ENCODE data around the gene NR3C2.
A peak's percentile ranks its signal among the peaks of the same experiment; 100 is the strongest.
"Not testable (repeated sequence)": the region's sequence is repeated elsewhere in the genome, so short reads cannot be mapped to it uniquely, and the experiment has no call there.

The NR3C2 gene

GRCh38 chr4:148364525-148364924 lies 77.7 kb downstream of the NR3C2 start:
- DNase-seq, result no peak

- DNase-seq, result no peak
Observed at GRCh38 chr4:148359769-148360168, 82.4 kb downstream of the NR3C2 start.

DNA sequence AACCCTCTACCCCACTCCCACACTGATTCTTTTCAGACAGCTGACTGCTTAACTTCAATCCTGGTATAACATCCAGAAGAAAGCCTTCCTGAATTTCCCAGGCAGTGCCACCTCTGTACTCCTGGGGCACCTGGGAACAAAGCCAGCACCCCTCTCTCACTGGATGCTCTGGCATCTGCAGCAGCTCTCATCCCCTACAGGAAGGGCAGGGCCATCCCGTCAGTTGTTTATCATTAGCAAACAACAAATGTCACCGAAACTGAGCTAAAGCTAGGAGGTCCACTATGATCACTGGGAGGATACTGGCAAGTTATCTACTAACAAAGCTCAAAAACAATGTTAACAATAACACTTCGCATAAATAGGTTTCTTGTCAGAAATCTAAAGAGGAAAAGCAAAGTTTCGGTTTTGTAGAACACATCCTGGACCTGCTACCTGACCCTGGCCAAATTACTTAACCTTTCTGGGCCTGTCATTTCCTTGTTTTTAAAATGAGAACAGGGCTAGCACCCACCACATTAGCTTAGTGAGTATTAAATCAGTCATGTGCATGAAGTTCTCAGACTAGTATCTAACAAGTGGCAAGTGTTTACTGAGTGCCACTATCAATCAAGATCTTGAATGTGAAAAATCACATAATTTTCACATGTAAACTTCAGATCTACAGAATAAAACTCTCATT lies 86.6 kb downstream of the NR3C2 start:
- no peak for DNase-seq

DNA sequence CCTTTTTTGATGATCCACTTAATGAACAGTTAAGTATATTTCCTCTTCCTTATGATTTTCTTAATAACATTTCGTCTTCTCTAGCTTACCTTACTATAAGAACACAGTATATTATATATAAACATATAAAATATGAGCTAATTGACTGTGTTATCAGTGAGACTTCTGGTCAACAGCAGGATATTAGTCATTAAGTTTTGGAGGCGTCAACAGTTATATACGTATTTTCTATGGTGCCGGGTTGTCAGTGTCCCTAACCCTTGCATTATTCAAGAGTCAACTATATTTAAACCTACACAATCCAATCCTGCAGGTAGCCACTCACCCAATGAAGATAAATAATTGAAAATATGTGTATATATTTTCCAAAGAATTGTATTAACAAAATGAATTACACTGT lies 88.0 kb downstream of the NR3C2 start:
- no peak for DNase-seq

- no peak for DNase-seq
Observed at GRCh38 chr4:148353571-148353970, 88.6 kb downstream of the NR3C2 start.

DNA sequence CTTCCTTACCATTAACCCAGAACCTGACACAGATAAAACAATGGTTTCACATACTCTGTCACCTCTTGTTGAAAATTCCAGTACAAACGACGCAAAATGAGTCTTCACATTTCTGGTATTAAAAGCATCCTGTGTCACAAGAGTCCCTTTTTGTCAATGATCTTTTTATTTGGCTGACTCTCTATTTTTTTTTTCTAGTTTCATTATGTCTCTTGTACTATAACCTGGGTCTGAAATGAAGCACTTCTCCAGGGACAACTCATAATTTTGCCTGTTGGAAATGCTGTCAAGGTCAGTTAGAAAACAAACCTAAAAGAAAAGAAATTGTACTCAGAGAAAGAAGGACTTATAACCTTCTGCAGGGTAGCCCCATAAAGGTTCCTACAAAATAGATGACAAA lies 93.1 kb downstream of the NR3C2 start:
- no peak for DNase-seq

DNA sequence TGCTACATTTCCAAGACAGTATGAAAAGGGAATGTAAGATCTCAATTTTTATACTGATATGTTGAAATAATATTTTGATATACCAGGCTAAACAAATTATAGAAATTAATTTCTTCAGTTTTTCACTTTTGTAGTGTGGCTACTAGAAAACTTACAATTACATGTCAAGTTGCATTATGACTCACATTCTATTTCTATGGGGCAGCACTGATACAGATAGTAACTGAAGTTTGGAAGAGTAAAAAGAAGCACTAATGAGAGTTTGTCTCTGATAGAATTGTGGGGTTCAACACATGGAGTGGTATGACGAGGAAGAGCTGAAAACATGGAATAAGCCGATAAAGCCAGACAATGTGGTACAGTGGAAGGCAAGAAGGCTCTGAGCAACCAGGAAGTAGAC lies 95.6 kb downstream of the NR3C2 start:
- no peak for DNase-seq

- no peak for DNase-seq
Observed at GRCh38 chr4:148345509-148345908, 96.7 kb downstream of the NR3C2 start.

GRCh38 chr4:148344941-148345340 lies 97.3 kb downstream of the NR3C2 start:
- no peak for DNase-seq

DNA sequence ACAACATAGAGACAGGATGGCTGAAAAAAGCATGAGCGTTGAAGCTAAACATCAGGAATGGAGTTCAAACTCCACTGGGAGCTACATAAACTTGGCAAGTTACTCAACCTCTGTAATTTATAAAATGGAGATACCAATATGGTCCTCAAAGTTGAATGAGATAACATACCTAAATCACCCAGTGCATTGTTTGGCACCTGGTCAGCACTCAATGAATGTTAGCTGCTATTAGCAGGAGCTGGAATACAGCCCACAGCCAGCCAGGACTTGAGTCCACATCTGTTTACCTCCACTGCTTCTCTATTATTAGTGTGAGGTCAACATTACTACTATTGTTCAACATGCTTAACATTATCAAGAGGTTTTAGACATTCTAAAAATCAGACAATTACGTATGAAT lies 97.9 kb downstream of the NR3C2 start:
- DNase-seq, result peak; percentile 43

DNA sequence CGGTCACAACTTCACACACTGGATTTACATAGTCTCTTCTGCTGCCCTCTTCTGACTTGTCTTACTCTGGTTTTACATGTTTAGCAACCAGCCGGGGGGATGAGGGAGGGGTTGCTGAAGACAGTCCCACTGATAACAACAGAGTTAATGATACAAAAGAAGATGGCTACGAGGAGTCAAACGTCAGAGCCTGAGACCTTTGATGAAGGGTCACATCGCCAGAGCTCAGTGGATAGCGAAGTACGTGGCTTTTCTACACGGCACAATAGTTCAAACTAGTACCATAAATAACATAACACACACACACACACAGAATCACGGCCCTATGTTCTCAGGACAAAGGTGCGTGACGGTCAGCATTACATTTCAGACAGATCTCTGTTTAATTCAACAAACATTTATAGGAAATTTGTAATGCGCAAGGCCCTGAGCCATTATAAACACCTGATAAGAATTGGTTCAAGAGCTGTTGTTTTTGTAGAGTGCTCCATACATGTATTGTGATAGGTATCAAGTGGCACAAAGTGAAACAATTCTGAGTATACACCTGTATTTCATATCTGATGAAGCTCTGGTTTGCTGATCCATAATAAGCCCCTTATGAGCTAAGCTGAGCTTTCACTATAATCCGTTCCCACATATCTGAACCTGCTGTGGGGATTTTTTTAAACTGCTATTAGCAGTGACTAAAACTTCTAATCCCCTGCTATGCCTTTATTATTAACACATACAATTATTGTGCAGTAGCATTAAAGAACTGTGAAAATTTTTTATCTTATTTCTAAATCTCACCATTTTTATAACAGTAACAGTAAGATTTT lies 100.0 kb downstream of the NR3C2 start:
- no peak for DNase-seq

DNA sequence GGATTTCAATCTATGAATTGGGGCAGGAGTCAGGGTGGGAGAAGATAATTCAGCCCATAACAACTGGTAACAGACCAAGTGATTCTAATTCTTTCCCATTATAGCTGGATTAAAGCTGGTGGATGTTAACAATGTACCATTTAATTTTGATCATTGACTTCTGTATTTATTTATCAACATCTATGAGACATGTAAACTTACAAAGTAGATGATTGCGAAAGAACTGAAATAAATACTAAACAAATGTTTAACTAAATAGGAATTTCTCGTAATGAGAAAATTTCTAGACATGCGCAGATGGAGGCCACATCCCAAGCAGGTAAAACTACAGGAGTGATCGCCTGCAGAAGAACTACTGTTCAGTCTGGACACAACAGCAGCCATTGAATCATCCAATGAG lies 107.1 kb downstream of the NR3C2 start:
- no peak for DNase-seq

- no peak for DNase-seq
Observed at GRCh38 chr4:148333265-148333664, 108.9 kb downstream of the NR3C2 start.

- no peak for DNase-seq
Observed at GRCh38 chr4:148332486-148332885, 109.7 kb downstream of the NR3C2 start.

DNA sequence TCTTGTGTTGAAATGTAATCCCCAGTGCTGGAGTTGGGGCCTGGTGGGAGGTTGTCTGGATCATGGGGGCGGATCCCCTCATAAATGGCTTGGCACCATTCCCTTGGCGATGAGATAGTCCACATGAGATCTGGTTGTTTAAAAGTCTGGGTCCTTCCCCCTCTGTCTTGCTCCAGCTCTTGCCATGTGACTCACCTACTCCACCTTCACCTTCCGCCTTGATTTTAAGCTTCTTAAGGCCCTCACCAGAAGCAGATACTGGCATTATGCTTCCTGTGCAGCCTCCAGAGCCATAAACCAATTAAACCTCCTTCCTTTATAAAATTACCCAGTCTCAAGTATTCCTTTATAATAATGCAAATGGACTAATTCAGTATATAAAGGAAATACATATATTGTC lies 111.5 kb downstream of the NR3C2 start:
- DNase-seq, result no peak

- DNase-seq, result no peak
Observed at GRCh38 chr4:148330161-148330560, 112.1 kb downstream of the NR3C2 start.

DNA sequence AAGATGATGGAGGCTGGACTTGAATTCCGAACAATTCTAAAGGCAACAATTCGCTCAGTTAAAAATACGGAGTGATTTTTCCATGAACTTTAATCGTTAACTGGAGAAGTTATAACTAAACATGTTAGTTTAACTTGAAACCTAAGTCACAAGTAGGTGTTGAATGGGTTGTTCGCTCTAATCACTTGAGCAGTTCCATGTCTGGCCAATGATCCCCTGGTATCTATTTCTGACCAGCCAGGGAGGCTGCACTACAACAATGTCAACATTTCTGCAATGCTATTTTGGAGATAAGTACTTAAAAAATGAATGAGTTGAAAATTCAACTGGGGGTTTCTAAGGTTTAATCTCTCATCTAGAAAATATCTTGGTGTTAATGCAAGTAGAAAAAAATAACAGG lies 112.5 kb downstream of the NR3C2 start:
- no peak for DNase-seq

GRCh38 chr4:148327683-148328082 lies 114.5 kb downstream of the NR3C2 start:
- DNase-seq, result no peak

- DNase-seq, result not testable (repeated sequence)
Observed at GRCh38 chr4:148323316-148323715, 118.9 kb downstream of the NR3C2 start.

DNA sequence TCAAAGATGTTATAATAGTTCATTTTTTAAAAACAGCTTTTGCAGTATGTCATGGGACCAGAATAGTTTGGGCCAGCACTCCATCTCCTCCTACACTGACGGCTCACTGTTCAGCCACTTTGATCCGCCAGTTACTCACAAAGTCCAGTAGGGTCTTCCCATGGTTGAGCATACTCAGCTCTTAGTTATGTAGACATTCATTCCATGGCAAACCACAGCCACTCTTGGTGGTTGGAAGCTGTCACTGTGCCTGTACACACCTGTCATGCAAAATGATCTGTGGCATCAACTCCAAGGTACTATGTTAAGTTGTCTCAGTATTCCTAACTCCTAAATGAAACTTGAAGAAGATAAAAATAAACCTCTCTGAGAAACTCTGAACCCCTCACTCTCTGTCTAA lies 127.2 kb downstream of the NR3C2 start:
- DNase-seq, result no peak

DNA sequence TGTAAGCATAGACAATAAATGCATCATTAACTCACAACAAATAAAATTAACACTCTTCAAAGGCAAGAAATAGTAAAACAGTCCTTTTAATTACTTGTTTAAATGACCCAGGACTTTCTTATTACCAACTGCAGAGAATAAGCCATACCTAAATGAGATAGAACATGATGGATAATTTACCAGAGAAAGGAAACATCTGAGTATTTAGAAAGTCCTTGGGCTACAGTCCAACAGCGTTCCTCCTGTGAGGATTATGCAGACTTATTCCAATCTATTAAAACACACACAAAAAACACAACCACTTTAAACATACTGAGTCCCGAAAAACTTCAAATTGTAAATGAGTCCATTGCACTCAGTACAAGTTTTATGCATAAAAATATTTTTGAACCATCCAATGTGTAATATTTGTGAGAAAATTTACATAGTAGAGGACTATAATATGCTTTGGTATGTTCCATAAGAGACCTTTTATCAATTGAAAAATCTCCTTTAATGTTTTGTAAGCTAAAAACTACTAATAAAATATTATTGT lies 129.2 kb downstream of the NR3C2 start:
- DNase-seq, result no peak

DNA sequence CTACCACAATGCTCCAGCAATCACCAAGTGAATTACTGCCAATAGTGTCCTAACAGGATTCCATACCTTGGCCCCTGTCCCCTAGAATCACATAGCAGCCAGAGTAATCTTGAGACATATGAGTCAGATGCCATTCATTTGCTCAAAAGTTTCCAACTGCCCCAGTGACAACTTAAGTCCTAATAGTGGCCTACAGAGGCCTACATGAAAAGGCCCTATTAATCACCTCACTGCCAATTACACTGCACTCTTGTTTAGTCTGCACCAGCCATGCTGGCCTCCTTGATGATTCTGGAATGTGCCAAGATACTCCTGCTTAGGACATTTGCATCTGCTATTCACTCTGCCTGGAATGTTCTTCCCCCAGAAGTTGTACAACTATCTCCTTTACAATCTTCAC lies 130.7 kb downstream of the NR3C2 start:
- DNase-seq, result no peak

GRCh38 chr4:148310756-148311155 lies 131.5 kb downstream of the NR3C2 start:
- DNase-seq, result no peak

DNA sequence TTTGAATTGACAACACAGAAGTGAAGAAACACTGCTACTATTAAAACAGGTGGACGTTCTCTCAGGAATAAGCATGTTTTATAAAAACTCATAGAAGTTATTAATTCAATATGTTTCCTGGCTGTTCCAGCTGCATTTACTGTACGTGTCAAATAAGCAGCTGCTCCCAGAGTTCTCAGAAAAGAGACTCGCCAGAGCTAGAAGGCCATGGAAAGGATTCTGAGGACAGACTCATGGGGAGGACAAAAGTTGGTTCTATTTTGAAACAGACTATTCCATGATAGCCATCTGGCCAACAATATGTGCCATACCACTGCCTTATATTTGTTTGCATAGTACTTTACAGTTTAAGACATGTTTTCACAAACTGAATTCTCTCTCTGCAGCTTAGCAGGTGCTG lies 136.5 kb downstream of the NR3C2 start:
- no peak for DNase-seq

All from NCI-H1105 (cell line).